ENCODE results near the gene FAM110A.
A peak's percentile ranks its signal among the peaks of the same experiment; 100 is the strongest.
"Not testable (repeated sequence)": the region's sequence is repeated elsewhere in the genome, so short reads cannot be mapped to it uniquely, and the experiment has no call there.

Gene FAM110A

GRCh38 chr20:873875-874607 lies 40.5 kb downstream of the FAM110A start:
- DNase-seq (ENCODE audit: low read depth) = no peak

GRCh38 chr20:875115-875514 lies 41.6 kb downstream of the FAM110A start:
- DNase-seq (ENCODE audit: low read depth) = no peak

- no peak for DNase-seq (ENCODE audit: low read depth)
Measured at GRCh38 chr20:877814-878213, 44.3 kb downstream of the FAM110A start.

GRCh38 chr20:878511-879307 lies 45.2 kb downstream of the FAM110A start:
- DNase-seq (ENCODE audit: low read depth) = no peak

GRCh38 chr20:879626-880025 lies 46.1 kb downstream of the FAM110A start:
- no peak for DNase-seq (ENCODE audit: low read depth)

GRCh38 chr20:881051-881782 lies 47.7 kb downstream of the FAM110A start:
- DNase-seq (ENCODE audit: low read depth) = peak; percentile 57

GRCh38 chr20:881783-882144 lies 48.2 kb downstream of the FAM110A start:
- DNase-seq (ENCODE audit: low read depth) = no peak

GRCh38 chr20:884983-885952 lies 51.8 kb downstream of the FAM110A start:
- no peak for DNase-seq (ENCODE audit: low read depth)

- DNase-seq (ENCODE audit: low read depth) = no peak
Measured at GRCh38 chr20:887137-887536, 53.6 kb downstream of the FAM110A start.

- DNase-seq (ENCODE audit: low read depth) = no peak
Measured at GRCh38 chr20:888057-888456, 54.5 kb downstream of the FAM110A start.

GRCh38 chr20:889106-889505 lies 55.6 kb downstream of the FAM110A start:
- DNase-seq (ENCODE audit: low read depth) = no peak

GRCh38 chr20:889932-890463 lies 56.5 kb downstream of the FAM110A start:
- no peak for DNase-seq (ENCODE audit: low read depth)

- DNase-seq (ENCODE audit: low read depth) = no peak
Measured at GRCh38 chr20:890666-891057, 57.1 kb downstream of the FAM110A start.

GRCh38 chr20:891058-891705 lies 57.7 kb downstream of the FAM110A start:
- no peak for DNase-seq (ENCODE audit: low read depth)

- DNase-seq (ENCODE audit: low read depth) = no peak
Measured at GRCh38 chr20:891706-892080, 58.2 kb downstream of the FAM110A start.

GRCh38 chr20:892371-892770 lies 58.9 kb downstream of the FAM110A start:
- DNase-seq (ENCODE audit: low read depth) = not testable (repeated sequence)

Data from HS-27A (cell line).